Stimulated activated effector memory CD8-positive, alpha-beta T cell treated with anti-CD3 and anti-CD28 coated beads, Interleukin-12 subunit alpha, Interleukin-12 subunit beta, amount 100 ng/mL, for 72 hours (primary cell): ENCODE data around the gene TXNRD3.

ENCODE experiments used
- ATAC-seq: fragments of 150-1000 bp; cut with Tn5 transposase; 2 replicates; pipeline ENCODE4 v1.10.0; 2021
- DNase-seq, 2 donors: peaks; one replicate each; pipeline ENCODE4 v3.0.0; 2021 to 2022; ENCODE audit warnings: low spot score in 2 of 2
- H3K27ac Mint-ChIP-seq: one replicate; pipeline ENCODE4 v1.8.0; 2022; ENCODE audit warnings: mild to moderate bottlenecking, mixed read lengths
- H3K36me3 Mint-ChIP-seq: one replicate; pipeline ENCODE4 v1.8.0; 2022; ENCODE audit warnings: mild to moderate bottlenecking, mixed read lengths
- H3K4me1 Mint-ChIP-seq: one replicate; pipeline ENCODE4 v1.8.0; 2022; ENCODE audit warnings: mixed read lengths
- H3K4me3 Mint-ChIP-seq: one replicate; pipeline ENCODE4 v1.8.0; 2022; ENCODE audit warnings: mild to moderate bottlenecking, mixed read lengths
- H3K9me3 Mint-ChIP-seq: one replicate; pipeline ENCODE4 v1.8.0; 2022; ENCODE audit warnings: mixed read lengths

The TXNRD3 gene

DNA sequence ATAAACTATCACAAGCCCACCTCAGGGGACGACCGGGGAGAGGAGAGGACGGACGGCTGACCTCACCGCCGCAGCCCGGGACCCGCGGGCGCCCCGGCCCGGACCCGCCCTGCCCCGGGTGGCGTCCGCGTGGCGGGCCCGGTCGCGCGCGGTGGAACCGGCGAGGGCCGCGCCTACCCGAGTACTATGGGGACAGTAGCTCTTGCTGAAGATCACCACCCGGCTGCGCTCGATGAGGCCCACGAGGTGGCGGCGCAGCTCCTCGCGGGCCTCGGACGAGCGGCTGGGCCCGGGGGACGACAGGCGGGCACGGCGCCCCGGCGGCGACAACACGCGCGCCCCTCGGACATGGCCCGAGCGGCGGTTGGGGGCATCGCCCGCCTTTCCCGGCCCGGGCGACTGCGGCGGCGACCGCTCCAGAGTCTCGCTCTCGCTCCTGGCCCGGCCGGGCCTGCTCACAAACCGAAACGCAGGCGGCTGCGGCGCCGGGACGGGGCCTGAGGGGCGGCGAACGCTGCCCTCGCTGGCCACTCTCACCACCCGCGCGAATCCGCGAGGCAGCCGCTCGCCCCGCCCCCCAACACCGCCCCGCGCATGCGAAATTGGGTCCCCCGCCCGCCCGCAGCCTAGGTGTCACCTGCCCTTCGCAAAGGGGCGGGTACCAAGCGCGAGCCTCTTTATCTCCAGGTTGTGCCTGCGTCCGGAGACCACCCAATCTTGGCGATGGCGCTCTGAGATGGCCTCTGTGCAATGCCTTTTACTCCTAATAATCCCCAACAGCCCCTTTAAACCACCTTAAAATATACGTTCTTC is at the start of gene TXNRD3:
TXNRD3 (minus strand) TSS at position 554 of the 813 bp plus-strand sequence.
- ATAC-seq, result peak; percentile 83
- Mint-ChIP-seq H3K4me3 (peak within 1 kb of the TSS; percentile 70), H3K27ac (no peak within 1 kb of the TSS), H3K4me1 (no peaks in the 10 kb centered on the region), H3K9me3 (no peaks in the 10 kb centered on the region), H3K36me3 (no peaks in the 10 kb centered on the region)
- peak; percentile 52 to 77 for DNase-seq

DNA sequence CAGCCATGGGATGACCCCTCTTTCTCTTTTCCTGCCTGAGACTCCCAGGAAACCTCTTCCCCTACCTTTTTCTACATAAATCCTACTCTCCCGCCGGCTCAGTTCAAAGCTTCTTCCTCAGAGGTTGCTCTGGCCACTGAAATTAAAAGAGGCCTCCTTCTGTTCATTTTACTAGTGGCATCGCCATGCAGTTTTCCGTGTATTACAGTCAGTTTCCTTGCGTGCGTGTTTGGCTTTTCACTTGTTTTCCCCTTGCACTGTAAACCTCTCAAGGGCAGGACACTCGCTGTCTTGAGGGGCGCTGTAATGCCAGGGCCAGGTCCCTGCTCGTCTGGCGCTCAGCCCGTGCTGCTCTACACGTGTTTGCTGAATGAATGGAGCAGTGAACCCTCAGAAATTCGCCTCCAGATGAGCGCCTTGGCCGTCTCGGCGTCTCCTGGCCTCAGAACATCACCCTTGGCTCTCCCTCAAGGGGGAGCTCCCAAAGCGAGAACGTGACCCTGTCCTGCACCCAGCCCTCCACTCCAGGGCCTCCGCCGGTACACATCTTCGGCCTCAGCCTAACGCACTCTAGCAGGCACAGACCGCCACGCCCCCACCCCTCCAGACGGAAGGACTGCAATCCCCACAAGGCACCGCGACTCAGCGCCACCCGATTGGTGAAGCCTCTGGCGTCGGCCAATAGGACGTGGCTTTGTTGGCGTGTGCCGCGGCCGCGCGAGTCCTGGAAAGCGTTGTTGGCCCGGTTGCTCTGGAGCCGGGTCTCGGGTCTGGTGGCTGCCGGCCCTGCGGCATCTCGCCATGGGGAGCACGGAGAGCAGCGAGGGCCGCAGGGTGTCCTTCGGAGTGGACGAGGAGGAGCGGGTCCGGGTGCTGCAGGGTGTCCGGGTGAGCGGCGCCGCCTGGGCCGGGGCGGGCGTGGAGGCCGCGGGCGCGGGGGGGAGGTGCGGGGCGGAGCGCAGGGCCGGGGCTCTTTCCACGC is 48.9 kb upstream of the TXNRD3 start, which contains the start of gene CHCHD6:
CHCHD6 (plus strand) TSS at position 729 of the 982 bp plus-strand sequence; CDS start at position 802, 73 bp downstream.
- peak within 1 kb of the TSS; percentile 92 for H3K27ac Mint-ChIP-seq
- ATAC-seq, result peak; percentile 99
- H3K36me3 Mint-ChIP-seq, result peaks cover 7% of the 10 kb centered on the region
- peak within 1 kb of the TSS; percentile 96 for H3K4me3 Mint-ChIP-seq
- peak; percentile 86 to 95 for DNase-seq
- no peaks in the 10 kb centered on the region for H3K9me3 Mint-ChIP-seq
- peaks cover 32% of the 10 kb centered on the region for H3K4me1 Mint-ChIP-seq

GRCh38 chr3:126699011-126699410 is 44.1 kb upstream of the TXNRD3 start:
- peaks cover 9% of the 10 kb centered on the region for H3K4me1 Mint-ChIP-seq
- DNase-seq (peak in 1 of 2 donors; percentile 38), ATAC-seq (no peak)
- no peak overlapping the region for H3K27ac Mint-ChIP-seq
- no peak overlapping the region for H3K4me3 Mint-ChIP-seq
- H3K36me3 Mint-ChIP-seq, result peaks cover 4% of the 10 kb centered on the region
- no peaks in the 10 kb centered on the region for H3K9me3 Mint-ChIP-seq

DNA sequence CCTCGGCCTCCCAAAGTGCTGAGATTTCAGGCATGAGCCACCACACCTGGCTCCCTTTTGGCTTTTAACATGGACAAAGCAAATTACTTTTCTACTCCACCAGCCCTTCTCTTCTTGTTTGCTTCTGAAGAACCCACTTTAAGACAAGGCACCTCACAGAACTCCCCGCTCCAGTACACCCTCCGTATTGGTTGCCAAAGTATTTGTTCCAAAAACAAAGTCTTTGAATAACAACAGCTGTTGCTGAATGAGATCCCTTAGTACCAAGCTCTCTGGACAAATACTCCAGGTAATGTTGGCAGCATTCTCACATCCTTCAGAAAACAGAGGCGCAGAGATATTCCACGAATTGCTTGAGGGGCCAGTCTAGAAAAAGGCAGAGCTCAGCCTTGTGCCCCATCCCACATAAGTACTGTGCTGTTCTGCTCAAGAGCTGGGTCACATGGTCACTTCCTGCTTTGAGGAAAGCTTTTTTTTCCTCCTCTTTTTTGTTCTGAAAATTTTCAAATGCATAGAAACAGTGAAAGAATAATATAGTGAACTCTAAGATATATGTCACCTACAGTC is 41.9 kb upstream of the TXNRD3 start:
- Mint-ChIP-seq H3K4me1 (no peaks in the 10 kb centered on the region), H3K27ac (no peak overlapping the region), H3K36me3 (no peaks in the 10 kb centered on the region), H3K9me3 (no peaks in the 10 kb centered on the region), H3K4me3 (no peak overlapping the region)
- no peak for ATAC-seq
- DNase-seq, result no peak

GRCh38 chr3:126693921-126694320 is 39.0 kb upstream of the TXNRD3 start:
- H3K27ac Mint-ChIP-seq, result no peak overlapping the region
- no peaks in the 10 kb centered on the region for H3K4me1 Mint-ChIP-seq
- H3K36me3 Mint-ChIP-seq, result no peaks in the 10 kb centered on the region
- DNase-seq (no peak), ATAC-seq (no peak)
- H3K4me3 Mint-ChIP-seq, result no peak overlapping the region
- no peaks in the 10 kb centered on the region for H3K9me3 Mint-ChIP-seq

DNA sequence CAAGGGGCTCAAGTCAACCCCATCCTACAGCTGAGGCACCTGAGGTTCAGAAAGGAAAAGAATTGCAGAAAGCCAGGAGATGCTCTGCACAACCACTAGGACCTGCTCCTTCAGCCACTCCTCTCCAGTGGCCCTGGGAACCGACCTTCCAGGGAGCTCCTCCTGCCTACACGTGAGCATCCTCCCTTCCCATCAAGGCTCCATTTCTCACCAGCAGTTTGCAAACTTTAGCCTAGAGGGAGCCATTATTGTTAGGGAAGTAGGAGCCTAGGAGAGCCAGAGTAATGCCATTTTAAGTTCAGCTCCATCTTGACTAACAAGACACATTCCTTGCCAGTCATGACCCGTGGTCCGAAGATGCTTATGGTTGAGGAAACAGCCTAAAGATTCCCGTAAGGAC is 37.9 kb upstream of the TXNRD3 start:
- DNase-seq (peak in 1 of 2 donors; percentile 25), ATAC-seq (no peak)
- Mint-ChIP-seq H3K4me1 (no peaks in the 10 kb centered on the region), H3K27ac (no peak overlapping the region), H3K36me3 (no peaks in the 10 kb centered on the region), H3K4me3 (no peak overlapping the region), H3K9me3 (no peaks in the 10 kb centered on the region)

DNA sequence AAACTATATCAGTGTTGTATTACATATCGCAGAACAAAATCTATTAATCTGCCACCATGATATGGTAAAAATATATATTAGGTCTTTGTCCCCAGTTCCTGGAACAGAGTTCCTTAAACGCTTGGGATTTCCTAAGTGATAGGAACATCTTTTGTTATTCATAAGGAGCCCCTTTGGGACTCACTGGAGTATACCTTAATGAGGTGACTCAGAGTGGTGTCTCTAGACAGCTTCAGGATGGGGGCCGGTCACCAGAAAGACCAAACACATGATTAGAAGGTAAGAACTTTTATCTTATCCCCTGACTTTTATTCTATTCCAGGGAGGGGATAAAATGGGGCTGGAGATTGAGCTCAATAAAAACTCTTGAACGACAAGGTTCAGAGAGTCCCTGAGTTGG is 36.8 kb upstream of the TXNRD3 start:
- ATAC-seq (no peak), DNase-seq (no peak)
- Mint-ChIP-seq H3K9me3 (no peaks in the 10 kb centered on the region), H3K4me3 (no peak overlapping the region), H3K27ac (no peak overlapping the region), H3K4me1 (no peaks in the 10 kb centered on the region), H3K36me3 (no peaks in the 10 kb centered on the region)

DNA sequence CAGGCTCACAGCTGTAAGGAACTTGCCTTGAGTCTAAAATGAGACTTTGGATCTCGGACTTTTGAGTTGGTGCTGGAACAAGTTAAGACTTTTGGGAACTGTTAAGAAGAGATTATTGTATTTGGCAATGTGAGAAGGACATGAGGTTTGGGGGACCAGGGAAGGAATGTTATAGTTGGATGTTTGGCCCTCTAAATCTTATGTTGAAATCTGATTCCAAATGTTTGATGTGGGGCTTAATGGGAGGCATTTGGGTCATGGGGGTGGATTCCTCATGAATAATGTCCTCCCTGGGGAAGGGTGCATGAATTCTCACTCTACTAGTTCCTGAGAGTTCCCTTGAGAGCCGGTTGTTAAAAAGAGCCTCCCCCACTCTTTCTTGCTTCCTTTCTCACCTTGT is 30.6 kb upstream of the TXNRD3 start:
- Mint-ChIP-seq H3K4me1 (no peaks in the 10 kb centered on the region), H3K27ac (no peak overlapping the region), H3K4me3 (no peak overlapping the region), H3K9me3 (no peaks in the 10 kb centered on the region), H3K36me3 (no peaks in the 10 kb centered on the region)
- ATAC-seq (no peak), DNase-seq (peak in 1 of 2 donors; percentile 32)

GRCh38 chr3:126685021-126685420 is 30.1 kb upstream of the TXNRD3 start:
- H3K36me3 Mint-ChIP-seq, result no peaks in the 10 kb centered on the region
- H3K27ac Mint-ChIP-seq, result no peak overlapping the region
- ATAC-seq, result peak; percentile 24
- peak in 1 of 2 donors; percentile 30 for DNase-seq
- no peak overlapping the region for H3K4me3 Mint-ChIP-seq
- no peaks in the 10 kb centered on the region for H3K9me3 Mint-ChIP-seq
- no peaks in the 10 kb centered on the region for H3K4me1 Mint-ChIP-seq

DNA sequence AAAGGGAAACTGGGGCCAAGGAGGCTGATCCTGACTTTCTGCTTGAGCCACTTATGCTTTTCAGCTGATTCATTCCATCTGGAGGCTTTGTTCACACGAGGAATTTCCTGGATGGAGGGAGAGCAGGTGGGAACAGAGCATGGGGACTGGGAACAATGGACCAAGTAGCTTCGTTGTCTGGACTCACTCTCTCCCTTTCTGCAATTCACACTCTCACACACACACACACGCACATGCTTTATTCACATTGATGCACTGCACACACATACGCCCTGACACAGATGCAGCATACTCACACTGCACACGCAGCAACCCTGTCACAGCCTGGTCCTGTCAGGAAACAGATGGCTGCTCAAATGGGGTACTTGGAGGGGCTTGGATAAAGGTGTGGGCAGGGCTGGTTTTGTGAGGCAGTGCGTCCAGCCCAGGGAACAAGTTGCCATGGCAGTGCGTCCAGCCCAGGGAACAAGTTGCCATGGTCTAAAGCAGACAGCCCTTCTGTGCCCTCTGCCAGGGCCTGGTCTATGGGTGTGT is 29.4 kb upstream of the TXNRD3 start:
- H3K9me3 Mint-ChIP-seq, result no peaks in the 10 kb centered on the region
- ATAC-seq, result peak; percentile 24
- DNase-seq, result peak in 1 of 2 donors; percentile 45
- H3K4me1 Mint-ChIP-seq, result peaks cover 2% of the 10 kb centered on the region
- H3K27ac Mint-ChIP-seq, result no peak overlapping the region
- no peak overlapping the region for H3K4me3 Mint-ChIP-seq
- H3K36me3 Mint-ChIP-seq, result no peaks in the 10 kb centered on the region

DNA sequence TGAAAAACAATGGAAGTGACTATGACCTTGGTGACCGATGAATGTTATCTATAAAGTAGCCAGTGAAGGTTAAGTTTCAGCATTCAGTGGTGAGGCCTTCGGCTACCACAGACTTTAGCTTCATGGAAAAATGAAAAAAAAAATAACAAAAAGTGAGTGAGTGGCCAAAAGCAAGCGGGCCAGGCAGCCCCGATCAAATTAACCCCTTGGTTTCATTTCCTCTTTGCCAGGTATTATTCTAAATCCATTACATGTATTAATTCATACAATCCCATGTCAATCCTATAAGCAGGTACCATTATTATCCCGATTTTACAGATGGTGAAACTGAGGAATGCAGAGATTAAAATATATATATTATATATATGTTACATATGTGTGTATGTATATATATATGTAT is 28.1 kb upstream of the TXNRD3 start:
- DNase-seq (no peak), ATAC-seq (no peak)
- peaks cover 8% of the 10 kb centered on the region for H3K4me1 Mint-ChIP-seq
- H3K9me3 Mint-ChIP-seq, result no peaks in the 10 kb centered on the region
- no peak overlapping the region for H3K4me3 Mint-ChIP-seq
- no peak overlapping the region for H3K27ac Mint-ChIP-seq
- H3K36me3 Mint-ChIP-seq, result no peaks in the 10 kb centered on the region

DNA sequence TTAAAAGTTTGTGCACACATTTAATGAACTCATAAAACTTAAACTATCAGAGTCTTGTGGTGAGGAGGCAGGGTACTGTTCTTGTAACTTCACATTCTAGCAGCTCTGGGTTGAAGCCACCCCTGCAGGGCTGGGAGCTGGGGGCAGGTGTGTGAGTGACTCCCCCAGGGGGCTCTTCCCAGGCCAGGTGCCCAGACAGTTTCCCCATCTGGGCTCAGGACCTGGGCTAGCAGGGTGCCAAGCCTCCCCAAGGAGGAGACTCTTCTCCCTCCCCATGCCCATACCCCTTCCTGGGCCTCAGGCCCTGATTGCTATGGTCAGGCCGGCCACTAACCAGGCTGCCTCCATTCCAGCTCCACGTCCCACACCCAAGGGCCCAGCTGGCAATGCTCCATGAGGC is 27.1 kb upstream of the TXNRD3 start:
- no peaks in the 10 kb centered on the region for H3K36me3 Mint-ChIP-seq
- no peak overlapping the region for H3K27ac Mint-ChIP-seq
- H3K4me3 Mint-ChIP-seq, result no peak overlapping the region
- no peaks in the 10 kb centered on the region for H3K9me3 Mint-ChIP-seq
- peaks cover 8% of the 10 kb centered on the region for H3K4me1 Mint-ChIP-seq
- ATAC-seq, result no peak
- DNase-seq, result peak in 1 of 2 donors; percentile 23

DNA sequence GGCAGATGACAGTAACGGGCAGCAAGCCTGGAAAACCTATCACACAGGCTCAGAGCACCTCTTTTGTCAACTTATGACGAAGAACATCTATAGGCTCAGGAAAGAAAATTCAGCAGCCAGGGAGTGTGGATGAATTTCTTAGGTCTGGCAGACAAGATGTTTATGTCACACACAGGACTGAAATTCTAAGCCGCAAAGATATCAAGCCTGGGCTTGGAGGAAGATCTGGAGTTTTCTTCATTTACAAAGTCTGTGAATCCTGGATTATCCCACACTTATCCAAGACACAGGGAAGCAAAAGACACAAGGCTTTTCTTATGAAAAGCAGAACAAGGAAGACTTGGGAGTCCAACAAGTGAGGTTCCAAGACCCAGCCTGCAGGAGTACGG is 25.7 kb upstream of the TXNRD3 start:
- H3K9me3 Mint-ChIP-seq, result no peaks in the 10 kb centered on the region
- no peak for ATAC-seq
- H3K27ac Mint-ChIP-seq, result no peak overlapping the region
- H3K36me3 Mint-ChIP-seq, result no peaks in the 10 kb centered on the region
- peaks cover 8% of the 10 kb centered on the region for H3K4me1 Mint-ChIP-seq
- peak in 1 of 2 donors; percentile 28 for DNase-seq
- H3K4me3 Mint-ChIP-seq, result no peak overlapping the region

DNA sequence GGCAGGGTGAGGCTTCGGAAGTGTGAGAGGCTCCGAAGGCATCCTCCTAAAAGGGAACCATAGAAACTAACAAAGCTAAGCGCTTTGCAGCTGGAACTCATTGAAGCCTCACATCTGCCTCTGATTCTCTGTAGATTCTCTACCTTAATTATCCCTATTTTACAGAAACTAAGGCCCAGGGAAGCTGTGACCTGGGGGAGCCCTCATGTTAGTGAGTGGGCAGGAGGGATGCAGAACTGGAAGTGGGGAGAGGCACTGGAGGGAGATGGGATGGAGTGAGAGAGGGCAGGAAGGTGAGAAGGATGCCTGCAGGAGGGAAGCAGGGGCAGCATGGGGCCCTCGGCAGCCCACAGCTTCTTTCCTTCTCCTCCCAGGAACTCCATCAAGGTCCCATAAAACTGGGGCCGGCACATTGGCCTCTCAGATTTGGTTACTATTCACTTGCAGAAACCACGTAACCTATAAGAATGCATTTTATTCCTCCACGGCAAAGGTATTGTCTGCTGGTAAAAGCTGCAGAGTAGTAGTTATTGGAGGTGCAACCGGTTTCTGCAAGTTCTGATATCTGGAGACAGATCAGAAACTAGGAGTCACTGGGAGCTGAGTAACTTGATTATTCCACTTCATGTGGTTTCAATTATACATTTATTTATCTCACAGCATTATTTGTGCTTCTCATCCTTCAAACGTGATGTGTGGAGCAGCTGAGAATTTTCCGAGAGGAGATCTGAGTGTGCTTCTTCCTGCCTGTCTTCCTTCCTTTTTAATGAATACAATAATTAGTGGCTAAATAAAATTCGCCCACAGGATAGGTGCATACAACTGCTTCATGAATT is 25.1 kb upstream of the TXNRD3 start:
- Mint-ChIP-seq H3K36me3 (no peaks in the 10 kb centered on the region), H3K27ac (no peak overlapping the region), H3K9me3 (no peaks in the 10 kb centered on the region), H3K4me3 (no peak overlapping the region), H3K4me1 (peaks cover 8% of the 10 kb centered on the region)
- ATAC-seq (no peak), DNase-seq (peak in 1 of 2 donors; percentile 41)
